PC-9 (cell line): ENCODE data around the gene G0S2.

Source experiments
- EZH2 ChIP-seq: fragments of 200-600 bp; sonication (generic); IDR thresholded peaks from 2 replicates; pipeline ENCODE4 v1.8.0; 2017; ENCODE audit warnings: antibody characterized with exemption, low read depth
- TF ChIP-seq, protein P1 (sequence below): fragments of 200-600 bp; sonication (generic); conservative IDR thresholded peaks from 2 replicates; pipeline ENCODE4 v1.6.1; 2017; ENCODE audit warnings: mixed run types, antibody characterized with exemption, mild to moderate bottlenecking, moderate library complexity

DNA sequence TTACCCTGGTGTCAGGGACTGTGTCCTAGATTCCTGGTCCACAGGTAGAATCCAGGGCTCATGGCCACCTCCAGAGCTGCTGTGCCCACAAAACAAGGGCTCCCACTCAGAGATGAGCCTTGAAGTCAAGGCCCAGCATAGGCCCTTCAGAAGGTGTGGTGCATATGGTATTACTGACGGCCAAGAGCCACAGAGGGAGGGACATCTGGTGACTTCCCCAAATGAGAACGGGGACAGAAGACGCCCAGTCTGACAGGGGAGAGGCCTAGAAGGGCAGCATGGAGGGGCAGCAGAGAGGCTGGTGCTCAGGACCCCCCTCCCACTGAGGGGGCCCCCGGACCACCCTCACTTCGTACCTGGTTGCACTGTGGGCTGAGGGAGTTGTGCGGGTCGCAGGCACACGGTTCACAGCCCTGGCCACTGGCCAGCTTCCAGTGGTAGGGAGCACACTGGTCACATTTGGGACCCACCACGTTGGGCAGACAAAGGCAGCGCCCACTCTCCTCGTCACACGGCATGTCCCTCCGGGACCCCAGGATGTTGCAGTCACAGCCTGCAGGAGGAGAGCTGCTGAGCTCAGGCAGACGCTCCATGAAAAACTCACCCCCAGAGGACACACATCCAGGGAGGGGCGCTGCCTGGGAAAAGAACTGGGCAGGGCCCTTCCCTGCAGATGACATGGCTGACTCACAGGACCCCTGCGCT is 48.0 kb upstream of the G0S2 start:
- TF ChIP-seq, protein P1, sequence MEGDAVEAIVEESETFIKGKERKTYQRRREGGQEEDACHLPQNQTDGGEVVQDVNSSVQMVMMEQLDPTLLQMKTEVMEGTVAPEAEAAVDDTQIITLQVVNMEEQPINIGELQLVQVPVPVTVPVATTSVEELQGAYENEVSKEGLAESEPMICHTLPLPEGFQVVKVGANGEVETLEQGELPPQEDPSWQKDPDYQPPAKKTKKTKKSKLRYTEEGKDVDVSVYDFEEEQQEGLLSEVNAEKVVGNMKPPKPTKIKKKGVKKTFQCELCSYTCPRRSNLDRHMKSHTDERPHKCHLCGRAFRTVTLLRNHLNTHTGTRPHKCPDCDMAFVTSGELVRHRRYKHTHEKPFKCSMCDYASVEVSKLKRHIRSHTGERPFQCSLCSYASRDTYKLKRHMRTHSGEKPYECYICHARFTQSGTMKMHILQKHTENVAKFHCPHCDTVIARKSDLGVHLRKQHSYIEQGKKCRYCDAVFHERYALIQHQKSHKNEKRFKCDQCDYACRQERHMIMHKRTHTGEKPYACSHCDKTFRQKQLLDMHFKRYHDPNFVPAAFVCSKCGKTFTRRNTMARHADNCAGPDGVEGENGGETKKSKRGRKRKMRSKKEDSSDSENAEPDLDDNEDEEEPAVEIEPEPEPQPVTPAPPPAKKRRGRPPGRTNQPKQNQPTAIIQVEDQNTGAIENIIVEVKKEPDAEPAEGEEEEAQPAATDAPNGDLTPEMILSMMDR, result no peak
- no peak for TF ChIP-seq EZH2
